ENCODE measurements around the gene WNT11. TPM values are rescaled to one million over a fixed set of nuclear protein-coding genes. Genes with fewer than 3 reads are reported as not detected.

The WNT11 gene
- total and polyA plus RNA-seq, 2 experiments from 2014 or later, result not detected

- H3K9me2 ChIP-seq (ENCODE audit: insufficient read depth), result no peaks in the 10 kb centered on the region
- H3K36me3 ChIP-seq (ENCODE audit: low read depth), result no peaks in the 10 kb centered on the region
- no peak overlapping the region for H3K4me2 ChIP-seq (ENCODE audit: unreplicated experiment)
- H3K79me2 ChIP-seq (ENCODE audit: insufficient read depth), result no peaks in the 10 kb centered on the region
- TF ChIP-seq EZH2 (IDR thresholded peaks at IDR 0.05; ENCODE audit: insufficient read depth, poor library complexity, severe bottlenecking) (no peak), EZH2phosphoT487 (IDR thresholded peaks at IDR 0.05; ENCODE audit: insufficient read depth, low read depth) (no peak)
- H3K9ac ChIP-seq, result no peak overlapping the region
- H3K9me3 ChIP-seq (ENCODE audit: low read depth), result no peaks in the 10 kb centered on the region
- H3K27ac ChIP-seq, result no peak overlapping the region
- H4K20me1 ChIP-seq (ENCODE audit: insufficient read depth), result no peaks in the 10 kb centered on the region
- no peak overlapping the region for H2AFZ ChIP-seq
- H3K27me3 ChIP-seq (replicated peaks; ENCODE audit: insufficient read depth), result no peaks in the 10 kb centered on the region
- H3F3A ChIP-seq (ENCODE audit: insufficient read depth), result no peaks in the 10 kb centered on the region
- H3K4me1 ChIP-seq (ENCODE audit: insufficient read depth), result 0 out of 2 replicates have a peak, but pooled peaks cover 7% of the 10 kb centered on the region
- DNase-seq, result peak; percentile 20
- no peak overlapping the region for H3K4me3 ChIP-seq
- in situ Hi-C loops (cut with MboI), result no loop called here
- WGBS, 2 experiments (ENCODE audit: low coverage in 1 of 2, low lambda C conversion rate in 2 of 2, missing lambda C conversion rate in 2 of 2), result 82 to 83% methylated on average over 6 of the region's 6 CpGs
These were observed 24.9 kb upstream of the WNT11 start for GRCh38 chr11:76231121-76231738.

- 53 to 56% methylated on average over 8 of the region's 8 CpGs for WGBS, 2 experiments (ENCODE audit: low coverage in 1 of 2, low lambda C conversion rate in 2 of 2, missing lambda C conversion rate in 2 of 2)
- no peak overlapping the region for H2AFZ ChIP-seq
- no peak overlapping the region for H3K4me2 ChIP-seq (ENCODE audit: unreplicated experiment)
- no peak overlapping the region for H3K9ac ChIP-seq
- no peaks in the 10 kb centered on the region for H3K27me3 ChIP-seq (replicated peaks; ENCODE audit: insufficient read depth)
- in situ Hi-C loops (cut with MboI), result no loop called here
- no peaks in the 10 kb centered on the region for H4K20me1 ChIP-seq (ENCODE audit: insufficient read depth)
- DNase-seq, result no peak
- no peaks in the 10 kb centered on the region for H3K36me3 ChIP-seq (ENCODE audit: low read depth)
- no peak overlapping the region for H3K27ac ChIP-seq
- H3F3A ChIP-seq (ENCODE audit: insufficient read depth), result no peaks in the 10 kb centered on the region
- 0 out of 2 replicates have a peak, but pooled peaks cover 7% of the 10 kb centered on the region for H3K4me1 ChIP-seq (ENCODE audit: insufficient read depth)
- no peaks in the 10 kb centered on the region for H3K9me3 ChIP-seq (ENCODE audit: low read depth)
- no peak for TF ChIP-seq EZH2 (IDR thresholded peaks at IDR 0.05; ENCODE audit: insufficient read depth, poor library complexity, severe bottlenecking)
- no peak for TF ChIP-seq EZH2phosphoT487 (IDR thresholded peaks at IDR 0.05; ENCODE audit: insufficient read depth, low read depth)
- no peaks in the 10 kb centered on the region for H3K9me2 ChIP-seq (ENCODE audit: insufficient read depth)
- no peaks in the 10 kb centered on the region for H3K79me2 ChIP-seq (ENCODE audit: insufficient read depth)
- H3K4me3 ChIP-seq, result no peak overlapping the region
These were observed 24.1 kb upstream of the WNT11 start for GRCh38 chr11:76230392-76230791.

DNA sequence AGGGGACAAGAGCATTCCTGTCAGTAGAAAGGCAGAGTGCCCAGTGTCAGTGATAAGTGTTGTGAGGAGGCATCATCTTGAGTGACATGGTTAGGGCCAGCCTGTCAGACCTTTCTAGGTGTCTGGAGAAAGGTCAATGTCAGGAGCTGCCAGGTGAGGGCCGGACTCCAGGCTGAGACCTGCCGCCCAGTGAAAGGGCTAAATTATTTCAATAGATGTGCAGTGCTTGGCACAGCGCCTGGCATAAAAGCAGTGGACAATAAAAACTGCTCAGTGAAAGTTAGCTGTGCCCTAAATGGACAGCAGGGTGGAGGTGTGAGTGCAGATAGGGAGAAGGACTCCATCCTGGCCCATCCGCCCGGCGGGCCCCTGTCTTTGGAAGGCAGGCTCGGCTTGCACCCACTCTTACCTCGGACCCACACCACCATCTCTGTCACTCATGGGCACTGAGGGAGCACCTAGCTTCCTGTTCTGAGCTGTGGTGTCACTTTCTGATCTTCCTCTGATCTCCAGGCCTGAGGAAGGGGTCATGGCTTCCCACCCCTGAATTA, 23.5 kb upstream of the WNT11 start:
- no peaks in the 10 kb centered on the region for H3K9me2 ChIP-seq (ENCODE audit: insufficient read depth)
- no peaks in the 10 kb centered on the region for H3F3A ChIP-seq (ENCODE audit: insufficient read depth)
- no peaks in the 10 kb centered on the region for H4K20me1 ChIP-seq (ENCODE audit: insufficient read depth)
- H3K27me3 ChIP-seq (replicated peaks; ENCODE audit: insufficient read depth), result no peaks in the 10 kb centered on the region
- no peak overlapping the region for H3K9ac ChIP-seq
- H3K79me2 ChIP-seq (ENCODE audit: insufficient read depth), result no peaks in the 10 kb centered on the region
- 93 to 94% methylated on average over 8 of the region's 8 CpGs for WGBS, 2 experiments (ENCODE audit: low coverage in 1 of 2, low lambda C conversion rate in 2 of 2, missing lambda C conversion rate in 2 of 2)
- no peak overlapping the region for H2AFZ ChIP-seq
- no peaks in the 10 kb centered on the region for H3K36me3 ChIP-seq (ENCODE audit: low read depth)
- no peak for DNase-seq
- no peak overlapping the region for H3K4me3 ChIP-seq
- no peak overlapping the region for H3K4me2 ChIP-seq (ENCODE audit: unreplicated experiment)
- H3K9me3 ChIP-seq (ENCODE audit: low read depth), result no peaks in the 10 kb centered on the region
- in situ Hi-C loops (cut with MboI), result no loop called here
- H3K27ac ChIP-seq, result no peak overlapping the region
- H3K4me1 ChIP-seq (ENCODE audit: insufficient read depth), result 0 out of 2 replicates have a peak, but pooled peaks cover 7% of the 10 kb centered on the region
- TF ChIP-seq EZH2 (IDR thresholded peaks at IDR 0.05; ENCODE audit: insufficient read depth, poor library complexity, severe bottlenecking) (no peak), EZH2phosphoT487 (IDR thresholded peaks at IDR 0.05; ENCODE audit: insufficient read depth, low read depth) (no peak)

- no peaks in the 10 kb centered on the region for H3K27me3 ChIP-seq (replicated peaks; ENCODE audit: insufficient read depth)
- no peaks in the 10 kb centered on the region for H3F3A ChIP-seq (ENCODE audit: insufficient read depth)
- in situ Hi-C loops (cut with MboI), result no loop called here
- no peaks in the 10 kb centered on the region for H3K4me1 ChIP-seq (ENCODE audit: insufficient read depth)
- H4K20me1 ChIP-seq (ENCODE audit: insufficient read depth), result no peaks in the 10 kb centered on the region
- H3K4me2 ChIP-seq (ENCODE audit: unreplicated experiment), result no peak overlapping the region
- no peak overlapping the region for H3K27ac ChIP-seq
- 43 to 54% methylated on average over 5 of the region's 5 CpGs for WGBS, 2 experiments (ENCODE audit: low coverage in 1 of 2, low lambda C conversion rate in 2 of 2, missing lambda C conversion rate in 2 of 2)
- H2AFZ ChIP-seq, result no peak overlapping the region
- no peak for DNase-seq
- H3K9me3 ChIP-seq (ENCODE audit: low read depth), result no peaks in the 10 kb centered on the region
- no peaks in the 10 kb centered on the region for H3K36me3 ChIP-seq (ENCODE audit: low read depth)
- H3K9me2 ChIP-seq (ENCODE audit: insufficient read depth), result no peaks in the 10 kb centered on the region
- no peak overlapping the region for H3K9ac ChIP-seq
- no peaks in the 10 kb centered on the region for H3K79me2 ChIP-seq (ENCODE audit: insufficient read depth)
- H3K4me3 ChIP-seq, result no peak overlapping the region
- TF ChIP-seq EZH2phosphoT487 (IDR thresholded peaks at IDR 0.05; ENCODE audit: insufficient read depth, low read depth), result no peak
- no peak for TF ChIP-seq EZH2 (IDR thresholded peaks at IDR 0.05; ENCODE audit: insufficient read depth, poor library complexity, severe bottlenecking)
These were observed 22.5 kb upstream of the WNT11 start for GRCh38 chr11:76228875-76229149.

Measured in GM23248 (cell line).